ENCODE results near the gene SPP1.

Gene SPP1

DNA sequence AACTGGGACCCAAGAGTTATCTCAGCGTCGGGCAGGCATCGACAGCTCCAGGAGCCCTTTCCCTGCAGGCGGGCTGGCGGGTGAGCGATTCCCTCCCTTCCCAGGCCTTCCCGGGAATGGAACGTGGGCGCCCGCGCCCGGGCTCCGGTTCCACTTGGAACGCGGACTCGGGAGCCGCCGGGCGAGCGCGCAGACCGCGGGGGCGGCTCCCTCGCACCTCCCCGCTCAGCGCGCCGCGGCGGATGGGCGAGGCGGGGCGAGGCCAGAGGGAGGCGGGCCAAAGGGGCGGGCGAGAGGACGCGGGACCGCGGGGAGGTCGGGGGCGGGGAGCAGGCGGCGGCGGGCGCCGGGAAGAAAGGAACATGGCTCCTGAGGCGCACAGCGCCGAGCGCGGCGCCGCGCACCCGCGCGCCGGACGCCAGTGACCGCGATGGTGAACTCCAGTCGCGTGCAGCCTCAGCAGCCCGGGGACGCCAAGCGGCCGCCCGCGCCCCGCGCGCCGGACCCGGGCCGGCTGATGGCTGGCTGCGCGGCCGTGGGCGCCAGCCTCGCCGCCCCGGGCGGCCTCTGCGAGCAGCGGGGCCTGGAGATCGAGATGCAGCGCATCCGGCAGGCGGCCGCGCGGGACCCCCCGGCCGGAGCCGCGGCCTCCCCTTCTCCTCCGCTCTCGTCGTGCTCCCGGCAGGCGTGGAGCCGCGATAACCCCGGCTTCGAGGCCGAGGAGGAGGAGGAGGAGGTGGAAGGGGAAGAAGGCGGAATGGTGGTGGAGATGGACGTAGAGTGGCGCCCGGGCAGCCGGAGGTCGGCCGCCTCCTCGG is 32.0 kb downstream of the SPP1 start, which contains the start of gene PKD2:
TSS of gene PKD2 (plus strand) at position 332 of the 818 bp plus-strand sequence. CDS start at position 431, 99 bp downstream.
- Histone ChIP-seq H3K79me1 (replicated peaks; ENCODE audit: low read length, poor library complexity, severe bottlenecking) (no peaks in the 10 kb centered on the region), H2BK120ac (ENCODE audit: low read depth, low read length) (peak within 1 kb of the TSS; percentile 80), H2AFZ (ENCODE audit: low read depth, low read length) (peak within 1 kb of the TSS; percentile 69), H4K91ac (ENCODE audit: low read length) (peak within 1 kb of the TSS; percentile 61), H2BK15ac (ENCODE audit: low read depth, poor library complexity, severe bottlenecking) (peak within 1 kb of the TSS; percentile 63), H4K8ac (ENCODE audit: low read length) (peak within 1 kb of the TSS; percentile 81), H3K23ac (ENCODE audit: low read length in 2 of 2) (peak within 1 kb of the TSS in 1 of 2 experiments; percentile 2), H3K27me3 (ENCODE audit: control insufficient read depth in 1 of 2, insufficient read depth in 1 of 2, low read length in 2 of 2) (no peaks in the 10 kb centered on the region), H3K36me3 (ENCODE audit: control insufficient read depth in 1 of 2, insufficient read depth in 2 of 2, low read depth in 1 of 2, low read length in 2 of 2) (no peaks in the 10 kb centered on the region), H2BK5ac (ENCODE audit: low read depth, low read length, poor library complexity, severe bottlenecking) (peak within 1 kb of the TSS; percentile 71), H3K4ac (ENCODE audit: low read depth in 1 of 2, low read length in 2 of 2) (peak within 1 kb of the TSS; percentile 31 to 75), H2AK5ac (ENCODE audit: low read length, severe bottlenecking) (no peak within 1 kb of the TSS), H3K9me3 (ENCODE audit: control insufficient read depth, low read length) (no peaks in the 10 kb centered on the region), H3K4me1 (ENCODE audit: control insufficient read depth, insufficient read depth, low read depth, low read length) (peaks cover 1% of the 10 kb centered on the region), H3K18ac (ENCODE audit: low read depth in 1 of 2, low read length in 2 of 2) (peak within 1 kb of the TSS; percentile 77 to 83), H3K27ac (ENCODE audit: low read length, poor library complexity, severe bottlenecking) (peak within 1 kb of the TSS; percentile 29), H3K4me2 (ENCODE audit: low read length, poor library complexity, severe bottlenecking) (peak within 1 kb of the TSS; percentile 81), H3K14ac (ENCODE audit: low read length in 2 of 2) (peak within 1 kb of the TSS in 1 of 2 experiments; percentile 93), H3K9ac (ENCODE audit: low read length) (peak within 1 kb of the TSS; percentile 90), H3K4me3 (ENCODE audit: insufficient read depth in 1 of 2, low read depth in 1 of 2, low read length in 2 of 2) (peak within 1 kb of the TSS; percentile 77 to 89), H2BK12ac (ENCODE audit: low read length in 2 of 2) (peak within 1 kb of the TSS in 1 of 2 experiments; percentile 12)
- under 1% methylated on average over 53 of the region's 116 CpGs for WGBS
- DNase-seq: peak; percentile 78

DNA sequence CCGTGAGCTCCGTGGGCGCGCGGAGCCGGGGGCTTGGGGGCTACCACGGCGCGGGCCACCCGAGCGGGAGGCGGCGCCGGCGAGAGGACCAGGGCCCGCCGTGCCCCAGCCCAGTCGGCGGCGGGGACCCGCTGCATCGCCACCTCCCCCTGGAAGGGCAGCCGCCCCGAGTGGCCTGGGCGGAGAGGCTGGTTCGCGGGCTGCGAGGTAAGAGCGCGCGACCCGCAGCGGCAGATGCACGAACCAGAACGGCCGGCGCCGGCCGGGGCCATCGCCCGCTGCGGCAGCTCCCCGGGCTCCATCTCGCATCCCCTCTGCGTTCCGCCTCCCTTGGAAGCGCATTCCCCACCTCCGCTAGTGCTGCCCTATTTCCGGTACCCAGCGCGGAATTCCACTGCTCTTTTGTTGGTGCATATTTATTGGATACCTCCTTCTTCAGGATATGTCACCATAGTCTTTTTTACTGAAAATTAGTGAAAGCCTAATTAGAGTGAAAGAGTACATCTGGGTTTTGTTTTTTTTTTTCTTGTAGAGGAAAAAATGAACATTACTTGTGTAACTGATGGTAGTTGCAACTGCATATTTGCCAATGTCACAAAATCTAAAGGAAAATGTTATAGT is 32.7 kb downstream of the SPP1 start:
- H3K9ac ChIP-seq (ENCODE audit: low read length): peak overlapping the region; percentile 90
- peak overlapping the region; percentile 81 for H3K4me2 ChIP-seq (ENCODE audit: low read length, poor library complexity, severe bottlenecking)
- H3K14ac ChIP-seq (ENCODE audit: low read length in 2 of 2): peak overlapping the region in 1 of 2 experiments; percentile 93
- peak overlapping the region; percentile 73 to 77 for H3K18ac ChIP-seq (ENCODE audit: low read depth in 1 of 2, low read length in 2 of 2)
- peak overlapping the region; percentile 16 for H2BK15ac ChIP-seq (ENCODE audit: low read depth, poor library complexity, severe bottlenecking)
- H4K8ac ChIP-seq (ENCODE audit: low read length): peak overlapping the region; percentile 10
- under 1% methylated on average over 34 of the region's 51 CpGs for WGBS
- H2BK5ac ChIP-seq (ENCODE audit: low read depth, low read length, poor library complexity, severe bottlenecking): peak overlapping the region; percentile 67
- peak overlapping the region; percentile 77 to 89 for H3K4me3 ChIP-seq (ENCODE audit: insufficient read depth in 1 of 2, low read depth in 1 of 2, low read length in 2 of 2)
- peak overlapping the region; percentile 69 for H2AFZ ChIP-seq (ENCODE audit: low read depth, low read length)
- peak overlapping the region in 1 of 2 experiments; percentile 12 for H2BK12ac ChIP-seq (ENCODE audit: low read length in 2 of 2)
- H2AK5ac ChIP-seq (ENCODE audit: low read length, severe bottlenecking): no peak overlapping the region
- H3K9me3 ChIP-seq (ENCODE audit: control insufficient read depth, low read length): no peaks in the 10 kb centered on the region
- H3K23ac ChIP-seq (ENCODE audit: low read length in 2 of 2): peak overlapping the region in 1 of 2 experiments; percentile 2
- peak overlapping the region; percentile 27 to 75 for H3K4ac ChIP-seq (ENCODE audit: low read depth in 1 of 2, low read length in 2 of 2)
- peak; percentile 62 for DNase-seq
- H3K27ac ChIP-seq (ENCODE audit: low read length, poor library complexity, severe bottlenecking): peak overlapping the region; percentile 29
- H3K36me3 ChIP-seq (ENCODE audit: control insufficient read depth in 1 of 2, insufficient read depth in 2 of 2, low read depth in 1 of 2, low read length in 2 of 2): no peaks in the 10 kb centered on the region
- peak overlapping the region; percentile 80 for H2BK120ac ChIP-seq (ENCODE audit: low read depth, low read length)
- no peaks in the 10 kb centered on the region for H3K27me3 ChIP-seq (ENCODE audit: control insufficient read depth in 1 of 2, insufficient read depth in 1 of 2, low read length in 2 of 2)
- no peaks in the 10 kb centered on the region for H3K79me1 ChIP-seq (replicated peaks; ENCODE audit: low read length, poor library complexity, severe bottlenecking)
- peak overlapping the region; percentile 29 for H4K91ac ChIP-seq (ENCODE audit: low read length)
- H3K4me1 ChIP-seq (ENCODE audit: control insufficient read depth, insufficient read depth, low read depth, low read length): peaks cover 1% of the 10 kb centered on the region

DNA sequence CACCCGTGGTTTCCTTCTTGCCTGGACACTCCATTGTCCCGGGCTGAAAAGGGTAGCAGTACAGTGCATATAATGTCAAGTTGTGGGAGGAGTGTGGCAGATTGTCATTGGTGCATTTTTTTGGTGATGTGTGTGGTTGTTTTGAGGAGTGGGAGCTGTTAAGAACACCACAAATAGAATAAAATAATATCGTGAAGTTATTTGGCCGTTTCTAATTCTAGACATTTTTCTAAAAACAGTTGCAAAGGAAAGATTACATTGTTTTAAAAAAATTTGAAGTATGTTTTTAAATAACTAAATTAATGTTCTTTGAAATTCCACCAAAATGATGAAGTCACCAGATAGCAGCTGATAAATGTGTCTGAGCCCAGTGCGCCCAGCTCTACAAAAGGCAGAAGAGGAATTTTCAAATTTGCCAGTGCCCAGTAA is 33.2 kb downstream of the SPP1 start:
- Histone ChIP-seq H3K9me3 (ENCODE audit: control insufficient read depth, low read length) (no peaks in the 10 kb centered on the region), H3K27me3 (ENCODE audit: control insufficient read depth in 1 of 2, insufficient read depth in 1 of 2, low read length in 2 of 2) (no peaks in the 10 kb centered on the region), H2BK5ac (ENCODE audit: low read depth, low read length, poor library complexity, severe bottlenecking) (no peak overlapping the region), H3K23ac (ENCODE audit: low read length in 2 of 2) (no peak overlapping the region), H3K27ac (ENCODE audit: low read length, poor library complexity, severe bottlenecking) (peak overlapping the region; percentile 29), H3K79me1 (replicated peaks; ENCODE audit: low read length, poor library complexity, severe bottlenecking) (no peaks in the 10 kb centered on the region), H4K91ac (ENCODE audit: low read length) (no peak overlapping the region), H3K9ac (ENCODE audit: low read length) (peak overlapping the region; percentile 90), H3K4me3 (ENCODE audit: insufficient read depth in 1 of 2, low read depth in 1 of 2, low read length in 2 of 2) (peak overlapping the region; percentile 77 to 89), H3K36me3 (ENCODE audit: control insufficient read depth in 1 of 2, insufficient read depth in 2 of 2, low read depth in 1 of 2, low read length in 2 of 2) (no peaks in the 10 kb centered on the region), H3K4me1 (ENCODE audit: control insufficient read depth, insufficient read depth, low read depth, low read length) (peaks cover 1% of the 10 kb centered on the region), H2AK5ac (ENCODE audit: low read length, severe bottlenecking) (no peak overlapping the region), H2BK15ac (ENCODE audit: low read depth, poor library complexity, severe bottlenecking) (no peak overlapping the region), H3K14ac (ENCODE audit: low read length in 2 of 2) (no peak overlapping the region), H3K4me2 (ENCODE audit: low read length, poor library complexity, severe bottlenecking) (peak overlapping the region; percentile 61), H4K8ac (ENCODE audit: low read length) (no peak overlapping the region), H2BK12ac (ENCODE audit: low read length in 2 of 2) (no peak overlapping the region), H3K4ac (ENCODE audit: low read depth in 1 of 2, low read length in 2 of 2) (no peak overlapping the region), H3K18ac (ENCODE audit: low read depth in 1 of 2, low read length in 2 of 2) (no peak overlapping the region), H2AFZ (ENCODE audit: low read depth, low read length) (no peak overlapping the region), H2BK120ac (ENCODE audit: low read depth, low read length) (no peak overlapping the region)
- peak; percentile 55 for DNase-seq
- 17% methylated on average over 3 of the region's 5 CpGs for WGBS

DNA sequence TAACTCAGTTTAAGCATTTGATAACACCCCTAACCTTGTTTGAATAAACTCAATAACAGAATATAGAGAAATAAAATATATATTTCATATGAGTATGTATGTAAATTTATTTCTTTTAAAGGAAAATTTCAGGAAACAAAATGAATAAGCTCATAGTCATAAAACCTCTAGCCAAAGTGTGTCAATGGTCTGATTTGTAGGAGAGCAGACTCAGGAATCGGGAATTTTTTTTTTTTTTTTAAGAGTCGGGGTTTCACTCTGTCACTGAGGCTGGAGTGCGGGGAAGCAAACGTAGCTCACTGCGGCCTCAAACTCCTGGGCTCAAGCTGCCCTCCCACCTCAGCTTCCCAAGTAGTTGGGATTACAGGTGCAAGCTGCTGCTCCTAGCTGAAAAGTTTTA is 34.4 kb downstream of the SPP1 start:
- Histone ChIP-seq H3K18ac (ENCODE audit: low read depth in 1 of 2, low read length in 2 of 2) (no peak overlapping the region), H4K91ac (ENCODE audit: low read length) (no peak overlapping the region), H3K4ac (ENCODE audit: low read depth in 1 of 2, low read length in 2 of 2) (no peak overlapping the region), H3K9me3 (ENCODE audit: control insufficient read depth, low read length) (no peaks in the 10 kb centered on the region), H3K27ac (ENCODE audit: low read length, poor library complexity, severe bottlenecking) (no peak overlapping the region), H2BK12ac (ENCODE audit: low read length in 2 of 2) (no peak overlapping the region), H2AK5ac (ENCODE audit: low read length, severe bottlenecking) (no peak overlapping the region), H3K79me1 (replicated peaks; ENCODE audit: low read length, poor library complexity, severe bottlenecking) (peaks cover 2% of the 10 kb centered on the region), H3K36me3 (ENCODE audit: control insufficient read depth in 1 of 2, insufficient read depth in 2 of 2, low read depth in 1 of 2, low read length in 2 of 2) (no peaks in the 10 kb centered on the region), H3K23ac (ENCODE audit: low read length in 2 of 2) (no peak overlapping the region), H2BK5ac (ENCODE audit: low read depth, low read length, poor library complexity, severe bottlenecking) (no peak overlapping the region), H4K8ac (ENCODE audit: low read length) (no peak overlapping the region), H3K14ac (ENCODE audit: low read length in 2 of 2) (no peak overlapping the region), H2BK15ac (ENCODE audit: low read depth, poor library complexity, severe bottlenecking) (no peak overlapping the region), H3K27me3 (ENCODE audit: control insufficient read depth in 1 of 2, insufficient read depth in 1 of 2, low read length in 2 of 2) (no peaks in the 10 kb centered on the region), H3K4me1 (ENCODE audit: control insufficient read depth, insufficient read depth, low read depth, low read length) (peaks cover 1% of the 10 kb centered on the region), H3K9ac (ENCODE audit: low read length) (peak overlapping the region; percentile 90), H3K4me2 (ENCODE audit: low read length, poor library complexity, severe bottlenecking) (peak overlapping the region; percentile 66), H2BK120ac (ENCODE audit: low read depth, low read length) (no peak overlapping the region), H2AFZ (ENCODE audit: low read depth, low read length) (no peak overlapping the region), H3K4me3 (ENCODE audit: insufficient read depth in 1 of 2, low read depth in 1 of 2, low read length in 2 of 2) (peak overlapping the region in 1 of 2 experiments; percentile 89)
- 74% methylated on average over 4 of the region's 5 CpGs for WGBS
- DNase-seq: no peak

All from mesenchymal stem cell (in vitro differentiated cells and primary cell).